HUES64 (cell line): Measurements from ENCODE around the gene EPHA1. TPM values are rescaled to one million over a fixed set of nuclear protein-coding genes. Genes with fewer than 3 reads are reported as not detected.

Source experiments
- H3K27ac ChIP-seq: 2 replicates; pipeline ENCODE4 v1.7.0; 2013; ENCODE audit warnings: low read depth, low read length, inconsistent platforms
- H3K27me3 ChIP-seq: 2 replicates; pipeline ENCODE4 v1.6.1; 2013; ENCODE audit warnings: mild to moderate bottlenecking, low read length; ENCODE audit not compliant: insufficient read depth
- H3K36me3 ChIP-seq: 2 replicates; pipeline ENCODE4 v1.6.1; 2013; ENCODE audit warnings: mild to moderate bottlenecking, low read length; ENCODE audit not compliant: insufficient read depth
- H3K4me1 ChIP-seq: 2 replicates; pipeline ENCODE4 v1.6.1; 2013; ENCODE audit warnings: mild to moderate bottlenecking, low read length, moderate library complexity; ENCODE audit not compliant: insufficient read depth
- H3K4me3 ChIP-seq: 2 replicates; pipeline ENCODE4 v1.5.1; 2013; ENCODE audit warnings: mild to moderate bottlenecking, low read length, moderate library complexity
- H3K9ac ChIP-seq: 2 replicates; pipeline ENCODE4 v1.6.1; 2013; ENCODE audit warnings: mild to moderate bottlenecking, low read depth, low read length
- H3K9me3 ChIP-seq: 2 replicates; pipeline ENCODE4 v1.6.1; 2013; ENCODE audit warnings: low read depth, low read length; ENCODE audit not compliant: insufficient read depth
- WGBS: fragments of 150-250, 120-280 bp; methylation state at CpG from one replicate; pipeline ENCODE4 v1.1.7; 2013; ENCODE audit warnings: missing lambda C conversion rate; 5-methylcytosine and 5-hydroxymethylcytosine counted together
- polyA plus RNA-seq, 2 experiments: library from polyadenylated mRNA; stranded (reverse); fragments of 50-300 nt; gene quantifications; one replicate each; pipeline ENCODE4 v1.2.3, GENCODE V29; 2013

EPHA1 gene
- 68.9 TPM for polyA plus RNA-seq (2013, experiment 1 of 2)
- polyA plus RNA-seq (2013, experiment 2 of 2), result 65.9 TPM

GRCh38 chr7:143408686-143409561 is at the start of gene EPHA1:
Gene EPHA1 (minus strand): TSS chr7:143408856. CDS start chr7:143408805, 51 bp downstream.
- WGBS, result 6% methylated on average over 39 of the region's 39 CpGs
- Histone ChIP-seq H3K27me3 (no peaks in the 10 kb centered on the region), H3K4me1 (peaks cover 69% of the 10 kb centered on the region), H3K4me3 (peak within 1 kb of the TSS; percentile 79), H3K27ac (peak within 1 kb of the TSS; percentile 74), H3K9ac (peak within 1 kb of the TSS; percentile 82), H3K36me3 (peaks cover 15% of the 10 kb centered on the region), H3K9me3 (no peaks in the 10 kb centered on the region)

GRCh38 chr7:143458263-143458662 is 49.6 kb upstream of the EPHA1 start:
- H3K4me1 ChIP-seq, result no peaks in the 10 kb centered on the region
- no peak overlapping the region for H3K9ac ChIP-seq
- H3K27ac ChIP-seq, result no peak overlapping the region
- no peak overlapping the region for H3K4me3 ChIP-seq
- H3K27me3 ChIP-seq, result no peaks in the 10 kb centered on the region
- no peaks in the 10 kb centered on the region for H3K36me3 ChIP-seq
- 89% methylated on average over 3 of the region's 3 CpGs for WGBS
- H3K9me3 ChIP-seq, result peaks cover 11% of the 10 kb centered on the region; the same call in 1 of the 2 replicates

GRCh38 chr7:143456992-143457793 is 48.5 kb upstream of the EPHA1 start:
- 89% methylated on average over 4 of the region's 4 CpGs for WGBS
- Histone ChIP-seq H3K4me3 (no peak overlapping the region), H3K9ac (no peak overlapping the region), H3K27me3 (no peaks in the 10 kb centered on the region), H3K36me3 (no peaks in the 10 kb centered on the region), H3K4me1 (no peaks in the 10 kb centered on the region), H3K27ac (no peak overlapping the region), H3K9me3 (peaks cover 9% of the 10 kb centered on the region; the same call in 1 of the 2 replicates)

GRCh38 chr7:143455942-143456341 is 47.3 kb upstream of the EPHA1 start:
- no peaks in the 10 kb centered on the region for H3K36me3 ChIP-seq
- H3K9me3 ChIP-seq, result no peaks in the 10 kb centered on the region
- 90% methylated on average over 4 of the region's 4 CpGs for WGBS
- no peaks in the 10 kb centered on the region for H3K4me1 ChIP-seq
- no peak overlapping the region for H3K9ac ChIP-seq
- no peaks in the 10 kb centered on the region for H3K27me3 ChIP-seq
- no peak overlapping the region for H3K4me3 ChIP-seq
- no peak overlapping the region for H3K27ac ChIP-seq

- Histone ChIP-seq H3K9me3 (no peaks in the 10 kb centered on the region), H3K9ac (no peak overlapping the region), H3K27ac (no peak overlapping the region), H3K36me3 (no peaks in the 10 kb centered on the region), H3K4me1 (no peaks in the 10 kb centered on the region), H3K4me3 (no peak overlapping the region), H3K27me3 (no peaks in the 10 kb centered on the region)
- 90% methylated on average over 1 of the region's 2 CpGs for WGBS
Observed at GRCh38 chr7:143455491-143455890, 46.8 kb upstream of the EPHA1 start.

GRCh38 chr7:143454091-143454680 is 45.5 kb upstream of the EPHA1 start:
- Histone ChIP-seq H3K27ac (no peak overlapping the region), H3K9me3 (no peaks in the 10 kb centered on the region), H3K4me3 (no peak overlapping the region), H3K4me1 (no peaks in the 10 kb centered on the region), H3K36me3 (no peaks in the 10 kb centered on the region), H3K9ac (no peak overlapping the region), H3K27me3 (no peaks in the 10 kb centered on the region)
- WGBS, result 92% methylated on average over 1 of the region's 1 CpG

- no peaks in the 10 kb centered on the region for H3K36me3 ChIP-seq
- H3K4me1 ChIP-seq, result peaks cover 2% of the 10 kb centered on the region; the same call in 1 of the 2 replicates
- no peaks in the 10 kb centered on the region for H3K9me3 ChIP-seq
- no peak overlapping the region for H3K9ac ChIP-seq
- WGBS, result 93% methylated on average over 2 of the region's 2 CpGs
- no peak overlapping the region for H3K27ac ChIP-seq
- H3K27me3 ChIP-seq, result no peaks in the 10 kb centered on the region
- no peak overlapping the region for H3K4me3 ChIP-seq
Observed at GRCh38 chr7:143452495-143452894, 43.8 kb upstream of the EPHA1 start.

GRCh38 chr7:143451746-143452145 is 43.1 kb upstream of the EPHA1 start:
- WGBS, result 84% methylated on average over 1 of the region's 1 CpG
- H3K36me3 ChIP-seq, result no peaks in the 10 kb centered on the region
- no peaks in the 10 kb centered on the region for H3K9me3 ChIP-seq
- no peak overlapping the region for H3K9ac ChIP-seq
- H3K27me3 ChIP-seq, result no peaks in the 10 kb centered on the region
- H3K27ac ChIP-seq, result no peak overlapping the region
- no peak overlapping the region for H3K4me3 ChIP-seq
- H3K4me1 ChIP-seq, result peaks cover 7% of the 10 kb centered on the region; the same call in 1 of the 2 replicates

- H3K4me1 ChIP-seq, result peaks cover 7% of the 10 kb centered on the region; the same call in 1 of the 2 replicates
- no peaks in the 10 kb centered on the region for H3K36me3 ChIP-seq
- H3K27me3 ChIP-seq, result no peaks in the 10 kb centered on the region
- no peaks in the 10 kb centered on the region for H3K9me3 ChIP-seq
- H3K4me3 ChIP-seq, result no peak overlapping the region
- no peak overlapping the region for H3K9ac ChIP-seq
- no peak overlapping the region for H3K27ac ChIP-seq
Observed at GRCh38 chr7:143451122-143451521, 42.5 kb upstream of the EPHA1 start.

GRCh38 chr7:143449793-143450192 is 41.1 kb upstream of the EPHA1 start:
- Histone ChIP-seq H3K27ac (no peak overlapping the region), H3K4me3 (no peak overlapping the region), H3K9me3 (no peaks in the 10 kb centered on the region), H3K4me1 (peaks cover 17% of the 10 kb centered on the region; the same call in 1 of the 2 replicates), H3K9ac (no peak overlapping the region), H3K36me3 (no peaks in the 10 kb centered on the region), H3K27me3 (no peaks in the 10 kb centered on the region)
- 96% methylated on average over 3 of the region's 3 CpGs for WGBS

GRCh38 chr7:143448429-143448828 is 39.8 kb upstream of the EPHA1 start:
- WGBS, result 88% methylated on average over 5 of the region's 5 CpGs
- Histone ChIP-seq H3K4me1 (peaks cover 17% of the 10 kb centered on the region; the same call in 1 of the 2 replicates), H3K27me3 (no peaks in the 10 kb centered on the region), H3K27ac (no peak overlapping the region), H3K4me3 (no peak overlapping the region), H3K36me3 (no peaks in the 10 kb centered on the region), H3K9ac (no peak overlapping the region), H3K9me3 (no peaks in the 10 kb centered on the region)
